HEK293T (cell line): ENCODE results near the gene DNAJC3.
A peak's percentile ranks its signal among the peaks of the same experiment; 100 is the strongest.

Experiments
- CTCF ChIA-PET: fragments of 350-600 bp; formaldehyde crosslinking; extraction: SDS; loops from one replicate; lab custom pipeline; 2021; ENCODE audit warnings: antibody characterized with exemption, inconsistent platforms; lab: Yijun Ruan, JAX
- POLR2A ChIA-PET: fragments of 350-600 bp; formaldehyde crosslinking; extraction: SDS; loops from one replicate; lab custom pipeline; 2020; ENCODE audit warnings: antibody characterized with exemption, inconsistent platforms; lab: Yijun Ruan, JAX
- DNase-seq: peaks from one replicate; pipeline ENCODE4 v3.0.0; 2012; ENCODE audit warnings: mixed read lengths; ENCODE audit errors: extremely low spot score
- ARNT ChIP-seq: fragments of 450-650 bp; IDR thresholded peaks from 2 replicates; pipeline ENCODE4 v1.6.1; 2017; ENCODE audit warnings: mild to moderate bottlenecking
- BHLHE40 ChIP-seq: fragments of 450-650 bp; IDR thresholded peaks from 2 replicates; pipeline ENCODE4 v1.6.1; 2016; ENCODE audit warnings: mild to moderate bottlenecking, moderate library complexity, borderline replicate concordance
- CTBP1 ChIP-seq: fragments of 450-650 bp; IDR thresholded peaks from 2 replicates; pipeline ENCODE4 v1.6.1; 2016; ENCODE audit warnings: borderline replicate concordance
- ELF4 ChIP-seq: fragments of 450-650 bp; IDR thresholded peaks from 2 replicates; pipeline ENCODE4 v1.6.1; 2017; ENCODE audit warnings: antibody characterized with exemption
- FOXA1 ChIP-seq: fragments of 450-650 bp; IDR thresholded peaks from 2 replicates; pipeline ENCODE4 v1.6.1; 2016; ENCODE audit warnings: mild to moderate bottlenecking
- FOXK2 ChIP-seq: fragments of 450-650 bp; IDR thresholded peaks from 2 replicates; pipeline ENCODE4 v1.6.1; 2016; ENCODE audit warnings: mild to moderate bottlenecking
- FOXM1 ChIP-seq: fragments of 450-650 bp; IDR thresholded peaks from 2 replicates; pipeline ENCODE4 v1.6.1; 2017; ENCODE audit warnings: mild to moderate bottlenecking, borderline replicate concordance
- HDGF ChIP-seq: fragments of 450-650 bp; IDR thresholded peaks from 2 replicates; pipeline ENCODE4 v1.6.1; 2017; ENCODE audit warnings: antibody characterized with exemption, borderline replicate concordance
- L3MBTL2 ChIP-seq: fragments of 450-650 bp; conservative IDR thresholded peaks from 2 replicates; pipeline ENCODE4 v1.6.1; 2016; ENCODE audit warnings: mild to moderate bottlenecking
- LEF1 ChIP-seq: fragments of 450-650 bp; IDR thresholded peaks from 2 replicates; pipeline ENCODE4 v1.6.1; 2017; ENCODE audit warnings: mild to moderate bottlenecking, borderline replicate concordance
- NFRKB ChIP-seq: fragments of 450-650 bp; IDR thresholded peaks from 2 replicates; pipeline ENCODE4 v1.6.1; 2016; ENCODE audit warnings: mild to moderate bottlenecking, moderate library complexity
- PKNOX1 ChIP-seq: fragments of 450-650 bp; IDR thresholded peaks from 2 replicates; pipeline ENCODE4 v1.6.1; 2016
- SP1 ChIP-seq: fragments of 450-650 bp; IDR thresholded peaks from 2 replicates; pipeline ENCODE4 v1.6.1; 2017
- SUZ12 ChIP-seq: fragments of 450-650 bp; IDR thresholded peaks from 2 replicates; pipeline ENCODE4 v1.6.1; 2016; ENCODE audit warnings: mild to moderate bottlenecking
- TARDBP ChIP-seq: fragments of 450-650 bp; IDR thresholded peaks from 2 replicates; pipeline ENCODE4 v1.6.1; 2016
- ZNF384 ChIP-seq: fragments of 450-650 bp; IDR thresholded peaks from 2 replicates; pipeline ENCODE4 v1.6.1; 2016

DNAJC3 gene

GRCh38 chr13:95641291-95642027, 35.5 kb upstream of the DNAJC3 start:
- ChIA-PET CTCF (no interaction called here), POLR2A (no interaction called here)
- no peak for DNase-seq
- TF ChIP-seq L3MBTL2 (no peak), BHLHE40 (no peak), NFRKB (no peak), ARNT (no peak), ZNF384 (no peak), TARDBP (no peak), SP1 (no peak), HDGF (no peak), ELF4 (no peak), FOXA1 (no peak), LEF1 (no peak), CTBP1 (no peak), PKNOX1 (no peak), FOXM1 (no peak)

GRCh38 chr13:95642028-95642621, 34.8 kb upstream of the DNAJC3 start:
- TF ChIP-seq ELF4: no peak
- no peak for TF ChIP-seq L3MBTL2
- no peak for TF ChIP-seq BHLHE40
- TF ChIP-seq ZNF384: no peak
- TF ChIP-seq TARDBP: no peak
- TF ChIP-seq HDGF: no peak
- no peak for TF ChIP-seq SP1
- no peak for TF ChIP-seq PKNOX1
- no peak for TF ChIP-seq SUZ12
- no peak for TF ChIP-seq NFRKB
- no peak for TF ChIP-seq FOXK2
- no peak for TF ChIP-seq FOXM1
- ChIA-PET CTCF (no interaction called here), POLR2A (no interaction called here)
- DNase-seq: no peak

GRCh38 chr13:95642999-95643398, 33.9 kb upstream of the DNAJC3 start:
- ChIA-PET CTCF (interaction anchor here (1.0 kb wide), 1 partner anchor 18 kb away, joined by 3 read pairs; no protein-coding TSS in a partner anchor), POLR2A (interaction anchor here (1.1 to 1.7 kb wide), 3 partner anchors 9 to 34 kb away, joined by 3 to 7 read pairs (median 4); partner anchors contain the start of gene DNAJC3)
- DNase-seq: no peak
- TF ChIP-seq ARNT (no peak), ELF4 (no peak), HDGF (no peak), FOXA1 (no peak)

- POLR2A ChIA-PET: interaction anchor here (1.1 to 1.7 kb wide), 4 partner anchors 10 to 410 kb away, joined by 3 to 7 read pairs (median 4); partner anchors contain the start of genes DNAJC3 and UGGT2
- TF ChIP-seq FOXK2 (no peak), NFRKB (no peak), BHLHE40 (no peak)
- CTCF ChIA-PET: interaction anchor here (0.8 to 1.0 kb wide), 2 partner anchors 17 to 190 kb away, joined by 3 read pairs; no protein-coding TSS in a partner anchor
- peak; percentile 10 for DNase-seq
Observed at GRCh38 chr13:95643571-95643935, 33.4 kb upstream of the DNAJC3 start.

- peak; percentile 41 for DNase-seq
- CTCF ChIA-PET: interaction anchor here (0.8 to 1.0 kb wide), 2 partner anchors 17 to 189 kb away, joined by 3 read pairs; no protein-coding TSS in a partner anchor
- TF ChIP-seq SP1 (no peak), CTBP1 (no peak), L3MBTL2 (peak; percentile 88), SUZ12 (no peak), ZNF384 (no peak)
- POLR2A ChIA-PET: interaction anchor here (0.9 to 1.7 kb wide), 9 partner anchors 11 to 676 kb away, joined by 3 to 7 read pairs (median 4); partner anchors contain the start of genes DNAJC3 and UGGT2
Observed at GRCh38 chr13:95643936-95644598, 32.9 kb upstream of the DNAJC3 start.

GRCh38 chr13:95644601-95645052, 32.3 kb upstream of the DNAJC3 start, which contains the start of gene DZIP1:
Gene DZIP1 (minus strand): TSS chr13:95644706. CDS start chr13:95642029, 2,677 bp downstream.
- CTCF ChIA-PET: no interaction called here
- TF ChIP-seq L3MBTL2 (peak; percentile 80), FOXA1 (no peak), PKNOX1 (peak; percentile 66)
- peak; percentile 84 for DNase-seq
- POLR2A ChIA-PET: interaction anchor here (0.9 to 1.2 kb wide), 6 partner anchors 16 to 676 kb away, joined by 3 to 6 read pairs (median 4); partner anchors contain the start of genes DNAJC3 and UGGT2
